HG03378 (cell line): ENCODE measurements around the gene RACGAP1.

Source experiments
- ATAC-seq: cut with Tn5 transposase; IDR thresholded peaks from one replicate; pipeline ENCODE4 v1.9.1; 2021; ENCODE audit warnings: mild to moderate bottlenecking, moderate library complexity; ENCODE audit not compliant: unreplicated experiment

The RACGAP1 gene

DNA sequence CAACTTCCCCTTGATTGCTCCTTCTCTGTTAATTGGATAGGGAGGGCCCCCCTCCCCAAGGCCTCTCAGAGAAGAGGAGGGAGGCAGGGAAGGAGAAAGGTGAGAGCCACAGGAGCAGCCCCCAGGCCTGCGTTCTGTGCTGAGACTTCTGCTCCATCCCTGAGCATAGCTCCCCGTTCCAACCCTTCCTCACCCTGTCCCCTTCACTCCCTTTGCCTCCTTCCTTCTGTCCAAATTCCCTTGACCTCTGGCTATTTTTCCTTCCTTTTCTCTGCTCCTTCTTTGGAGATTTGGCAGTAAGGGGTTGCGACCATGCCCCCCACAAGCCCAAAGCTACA, 31.3 kb upstream of the RACGAP1 start:
- no peak for ATAC-seq

DNA sequence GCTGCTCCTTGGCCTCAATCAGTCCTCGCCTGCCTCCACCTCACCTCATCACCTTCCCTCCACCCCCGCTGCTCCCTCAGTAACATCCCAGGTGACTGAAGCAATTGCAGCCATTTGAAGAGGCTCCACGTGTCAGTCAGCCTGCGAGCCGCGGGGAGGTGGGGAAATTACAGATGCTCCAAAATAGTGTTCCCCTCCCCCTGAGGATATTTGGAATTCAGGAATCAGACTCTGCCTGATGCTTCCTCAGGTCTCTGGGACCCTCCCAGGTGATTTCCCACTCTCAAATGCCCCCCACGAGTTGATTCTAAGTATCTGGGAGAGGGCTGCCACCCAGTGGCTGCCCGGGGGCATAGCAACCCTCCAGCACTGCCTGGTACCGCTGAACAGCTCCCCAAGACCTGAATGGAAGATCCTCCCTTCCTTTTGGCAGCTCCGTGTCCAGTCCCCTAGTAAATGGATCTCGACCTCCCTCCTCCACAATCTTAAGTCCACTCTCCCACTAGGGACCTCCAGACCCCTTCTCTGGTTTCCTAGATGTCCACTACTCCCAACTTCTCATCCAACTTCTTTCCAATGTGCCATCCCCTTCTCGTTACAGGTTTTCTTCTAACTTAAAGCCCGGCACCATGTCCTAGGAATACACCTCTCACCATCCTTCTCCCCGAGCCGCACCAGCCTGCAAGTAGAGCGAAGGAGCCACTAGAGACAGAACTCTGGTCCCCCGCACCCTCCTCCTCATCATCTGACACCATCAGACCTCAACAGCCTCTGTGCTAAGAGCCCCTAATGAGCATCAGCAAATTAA, 30.7 kb upstream of the RACGAP1 start:
- no peak for ATAC-seq

DNA sequence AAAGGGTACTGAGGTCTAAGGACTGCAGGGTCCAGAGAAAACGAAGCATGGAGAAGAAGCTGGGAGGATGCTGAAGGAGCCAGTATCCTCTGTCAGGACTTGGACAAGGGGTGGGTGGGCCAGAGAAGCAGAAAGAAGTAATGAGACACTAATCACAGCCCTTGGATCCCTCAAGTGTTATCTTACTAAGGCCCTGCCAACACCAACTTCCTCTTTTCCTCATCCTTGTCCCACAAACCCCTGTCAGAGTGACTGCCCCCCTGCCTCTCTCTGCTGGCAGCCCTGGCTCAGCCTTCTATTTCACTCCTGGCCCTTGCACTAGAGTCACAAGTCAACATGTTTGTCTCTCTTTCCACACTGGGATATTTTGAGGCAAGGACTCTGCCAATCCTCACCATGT, 28.3 kb upstream of the RACGAP1 start:
- ATAC-seq, result no peak

DNA sequence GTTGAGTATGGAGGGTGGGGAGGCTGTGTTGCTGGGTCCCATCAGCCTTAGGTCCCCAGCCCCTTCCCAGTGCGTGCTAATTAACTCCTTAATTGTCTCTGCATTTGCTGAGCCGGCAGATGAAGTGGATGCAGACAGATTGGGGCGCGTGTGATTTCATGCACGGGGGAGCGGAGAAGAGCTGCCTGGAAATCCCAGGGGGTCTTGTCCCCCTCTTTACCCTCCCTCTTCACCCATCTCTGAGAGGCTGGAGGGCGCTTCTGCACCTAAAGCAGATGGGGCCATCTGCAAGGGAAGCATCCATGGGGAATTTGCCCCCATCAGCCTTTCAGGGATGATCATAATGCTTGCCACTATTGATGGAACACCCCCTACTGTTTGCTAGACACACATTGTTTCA, 27.7 kb upstream of the RACGAP1 start:
- ATAC-seq, result no peak

DNA sequence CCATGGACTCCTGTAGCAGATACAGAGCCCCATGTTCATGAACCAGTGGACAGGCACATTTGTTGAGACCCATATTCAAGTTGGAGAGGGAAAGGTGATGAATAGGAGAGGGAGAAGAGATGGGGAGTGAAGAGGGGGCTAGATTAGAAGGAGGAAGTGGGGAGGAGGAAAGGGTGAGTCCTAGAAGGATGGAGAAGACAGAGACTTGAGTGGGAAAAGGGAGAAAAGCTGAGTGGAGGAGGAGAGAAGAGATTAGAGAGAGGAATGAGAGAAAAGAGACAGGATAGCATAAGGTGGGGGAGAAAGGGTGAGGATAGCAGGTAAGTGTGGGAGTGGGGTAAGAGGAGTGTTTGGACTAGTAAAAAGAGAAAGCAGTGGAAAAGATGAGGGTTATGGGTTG, 27.2 kb upstream of the RACGAP1 start:
- ATAC-seq, result no peak

DNA sequence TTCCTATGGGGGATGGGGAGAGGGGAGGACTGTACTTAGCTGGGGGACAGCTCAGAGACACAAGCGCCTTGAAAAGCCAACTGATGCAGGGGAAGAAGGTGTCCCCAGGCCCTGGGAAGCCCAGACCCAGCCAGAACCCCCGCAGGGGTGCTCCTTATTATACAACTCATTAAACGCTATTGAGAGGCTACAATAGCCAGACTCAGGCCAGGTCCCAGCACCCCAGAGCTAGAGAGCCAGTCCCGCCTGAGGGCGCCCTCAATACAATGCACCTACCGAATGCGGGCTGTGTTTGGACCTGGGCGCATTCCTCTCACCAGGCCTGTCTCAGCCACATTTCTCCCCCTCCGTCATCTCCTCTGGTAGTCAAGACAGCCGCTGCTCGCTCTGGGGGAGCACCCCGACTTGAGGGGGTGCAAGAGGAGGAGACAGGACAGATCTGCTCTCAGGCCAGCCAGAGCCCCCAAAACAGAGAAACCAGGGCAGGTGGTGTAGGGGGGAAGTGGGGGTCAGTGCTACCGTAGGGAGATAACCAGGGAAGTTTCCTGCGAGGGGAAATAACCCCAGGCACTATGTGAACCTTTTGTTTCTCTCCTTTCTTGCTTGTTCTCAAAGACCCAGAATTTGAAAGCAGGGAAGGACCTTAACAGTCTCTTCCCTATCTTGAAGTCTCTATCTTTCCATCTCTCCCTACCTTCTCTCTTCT, 26.0 kb upstream of the RACGAP1 start:
- no peak for ATAC-seq

DNA sequence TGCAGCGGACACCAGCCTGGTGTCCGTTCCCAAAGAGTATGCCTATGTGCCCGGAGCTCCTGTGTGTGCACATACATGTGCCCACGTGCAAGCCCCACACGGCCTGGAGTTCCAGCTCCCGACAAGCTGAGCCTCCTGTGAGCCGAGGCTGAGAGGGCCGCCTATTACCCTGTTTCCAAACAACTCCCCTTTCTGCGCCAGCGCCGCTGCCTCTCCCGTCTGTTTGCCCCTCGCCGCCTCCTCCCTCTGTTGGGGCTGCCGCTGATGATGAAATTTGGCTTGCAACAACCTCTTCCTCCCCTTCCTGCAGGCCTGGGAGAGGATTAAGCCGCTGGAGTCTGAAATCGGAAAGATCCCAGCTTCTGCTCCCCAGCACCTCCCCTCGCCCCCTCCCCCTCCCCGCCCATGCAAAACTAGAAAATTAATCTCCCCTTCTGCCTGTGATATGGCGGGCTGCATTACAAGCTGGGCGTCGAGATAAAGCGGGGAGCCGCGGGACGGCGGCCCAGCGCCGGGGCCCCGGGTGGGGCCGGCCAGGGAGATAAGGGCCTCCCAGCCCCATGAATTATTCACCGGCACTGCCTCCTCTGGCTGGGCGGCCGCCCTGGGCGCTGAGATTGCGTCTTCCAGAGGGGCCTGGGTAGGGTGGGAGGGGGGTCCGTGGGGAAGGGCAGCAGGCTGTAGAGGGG, 25.3 kb upstream of the RACGAP1 start:
- no peak for ATAC-seq

DNA sequence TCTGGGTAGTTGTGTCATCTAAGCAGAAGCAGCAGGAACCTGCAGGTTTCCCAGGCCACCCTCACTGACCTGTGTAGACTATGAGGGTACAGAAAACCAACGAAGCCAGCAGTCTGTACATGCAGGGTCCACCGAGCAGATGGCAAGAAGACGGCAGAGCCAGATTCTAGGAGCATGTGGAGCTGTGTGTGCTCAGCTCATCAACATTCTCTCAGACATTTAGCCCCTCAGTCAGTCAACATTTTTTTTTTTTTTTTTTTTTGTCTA, 24.8 kb upstream of the RACGAP1 start:
- ATAC-seq, result no peak

DNA sequence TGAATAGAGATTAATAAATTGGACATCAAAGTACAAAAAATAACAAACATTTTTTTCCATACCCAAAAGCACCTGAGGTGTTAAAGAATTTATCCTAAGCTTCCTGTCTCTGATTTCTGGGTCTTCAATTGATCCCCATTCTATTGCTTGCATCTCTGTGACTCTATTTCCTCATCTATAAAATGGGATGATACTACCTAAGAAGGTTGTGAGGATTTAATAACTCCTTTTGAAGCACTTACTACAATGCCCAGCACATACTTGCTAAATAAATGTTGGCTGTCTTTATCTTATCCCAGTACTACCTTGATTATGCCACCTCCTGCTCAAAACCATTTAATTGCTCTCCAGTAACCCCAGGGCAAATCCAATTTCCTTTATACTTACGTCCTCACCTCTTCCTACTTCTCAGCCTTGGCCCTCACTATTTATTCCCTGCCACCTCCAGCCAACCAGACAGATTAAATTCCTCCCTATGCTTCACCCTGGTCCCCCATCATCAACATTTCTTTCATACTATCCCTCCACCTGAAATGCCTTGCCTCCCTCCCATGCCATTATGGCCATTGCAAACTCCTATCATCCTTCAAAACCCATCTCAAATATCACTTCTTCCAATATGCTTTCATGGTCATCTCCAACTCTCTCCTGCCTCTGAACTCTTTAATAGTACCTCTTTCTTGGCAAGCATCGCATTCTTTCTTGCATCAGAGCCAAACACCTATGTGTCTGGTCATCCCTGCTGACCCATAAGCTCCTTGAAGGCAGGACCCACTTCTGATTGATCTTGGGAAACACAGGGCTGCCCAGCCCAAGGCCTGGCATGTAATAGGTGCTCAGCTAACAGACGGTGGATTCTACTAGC, 24.2 kb upstream of the RACGAP1 start:
- no peak for ATAC-seq

DNA sequence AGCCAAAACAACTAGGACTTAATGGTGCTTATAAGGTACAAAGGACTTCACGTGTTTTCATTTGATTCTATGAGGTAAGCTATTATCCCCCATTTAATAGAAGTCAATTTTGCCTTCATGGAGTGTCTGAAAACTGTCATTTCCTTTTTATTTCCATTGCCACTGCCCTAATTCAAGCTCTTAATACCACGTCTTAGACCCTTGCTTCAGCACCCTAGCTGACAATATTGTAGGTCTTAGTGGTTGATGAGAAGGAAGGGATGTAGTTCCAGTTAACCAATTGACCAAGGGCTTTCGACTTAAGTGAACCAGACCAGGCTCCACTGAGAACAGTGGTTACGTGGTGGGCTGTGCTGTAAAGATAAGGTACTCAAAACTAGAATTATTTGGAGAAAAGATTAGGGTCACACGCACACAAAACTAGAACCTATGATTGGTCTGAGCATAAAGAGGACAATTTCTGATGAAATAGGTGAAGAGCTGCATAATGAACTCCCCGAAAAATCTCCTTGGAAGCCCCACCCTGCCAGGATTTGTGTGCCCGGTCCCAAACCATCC, 22.5 kb upstream of the RACGAP1 start:
- no peak for ATAC-seq

DNA sequence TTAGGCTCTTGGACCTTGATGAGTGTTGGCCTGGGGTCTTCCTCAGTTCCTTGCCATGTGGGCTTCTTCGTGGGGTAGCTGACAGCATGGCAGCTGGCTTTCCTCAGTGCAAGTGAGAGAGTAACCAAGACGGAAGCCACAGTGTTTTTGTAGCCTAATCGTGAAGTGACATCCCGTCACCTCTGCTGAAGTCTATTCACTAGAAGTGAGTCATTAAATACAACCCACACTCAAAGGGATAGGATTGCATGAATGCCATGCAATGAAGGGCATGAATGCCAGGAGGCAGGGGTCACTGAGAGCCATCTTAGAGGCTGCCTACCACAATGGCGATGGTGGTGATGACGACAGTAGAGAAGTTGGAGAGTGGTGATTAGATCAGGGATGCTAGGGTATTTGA, 18.6 kb upstream of the RACGAP1 start:
- ATAC-seq, result no peak

DNA sequence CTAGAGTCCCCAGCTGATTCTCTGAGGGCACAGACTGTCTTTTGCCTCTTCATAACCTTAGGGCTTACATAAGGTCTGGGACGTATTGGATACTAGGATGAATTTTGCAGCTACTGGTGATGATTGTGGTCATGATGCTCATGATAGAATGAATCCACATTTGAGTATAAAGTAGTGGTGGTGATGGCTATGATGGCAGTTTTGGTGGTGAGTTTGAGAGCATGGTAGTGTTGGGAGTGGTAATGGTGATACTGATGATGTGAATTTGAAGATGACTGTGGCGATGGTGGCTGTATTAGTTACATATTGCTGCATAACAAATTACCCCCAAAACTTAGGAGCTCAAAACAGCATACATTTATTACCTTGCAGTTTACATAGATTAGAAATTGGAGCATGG, 18.0 kb upstream of the RACGAP1 start:
- ATAC-seq, result no peak

DNA sequence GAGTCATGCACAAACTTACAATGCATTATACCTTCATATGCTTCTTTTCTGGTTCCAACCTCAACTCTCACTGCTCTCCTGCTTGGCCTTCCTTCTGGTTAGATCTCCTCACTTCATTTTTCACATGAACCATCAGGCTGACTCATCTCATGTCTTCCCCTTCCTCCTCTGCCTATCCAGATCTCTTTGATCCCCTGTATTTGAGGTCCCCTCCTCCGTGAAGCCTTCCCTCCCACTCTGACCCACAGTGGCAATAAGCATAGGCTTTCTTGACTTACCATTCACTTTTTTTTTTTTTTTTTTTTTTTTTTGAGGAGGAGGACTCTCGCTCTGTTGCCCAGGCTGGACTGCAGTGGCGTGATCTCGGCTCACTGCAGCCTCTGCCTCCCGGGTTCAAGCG, 17.4 kb upstream of the RACGAP1 start:
- no peak for ATAC-seq

DNA sequence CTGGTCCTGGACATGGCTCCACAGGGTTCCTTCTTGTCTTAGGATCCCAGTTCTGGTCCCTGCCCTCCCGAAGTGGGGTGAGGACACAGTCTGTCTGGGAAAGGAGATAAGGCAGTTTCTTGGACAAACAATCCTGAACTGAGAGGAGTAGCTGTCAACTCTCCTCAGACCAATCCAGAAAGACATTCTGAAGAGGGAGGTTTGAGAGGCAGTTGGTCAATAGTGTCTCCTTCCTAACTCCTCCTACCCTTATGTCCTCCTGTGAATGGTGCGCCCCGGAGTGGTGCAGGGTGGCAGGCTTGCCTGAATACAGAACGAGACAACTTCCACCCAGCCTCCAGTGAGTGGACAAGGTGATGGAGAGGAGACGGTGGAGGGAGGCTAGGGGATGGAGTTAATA, 16.7 kb upstream of the RACGAP1 start:
- ATAC-seq, result no peak

DNA sequence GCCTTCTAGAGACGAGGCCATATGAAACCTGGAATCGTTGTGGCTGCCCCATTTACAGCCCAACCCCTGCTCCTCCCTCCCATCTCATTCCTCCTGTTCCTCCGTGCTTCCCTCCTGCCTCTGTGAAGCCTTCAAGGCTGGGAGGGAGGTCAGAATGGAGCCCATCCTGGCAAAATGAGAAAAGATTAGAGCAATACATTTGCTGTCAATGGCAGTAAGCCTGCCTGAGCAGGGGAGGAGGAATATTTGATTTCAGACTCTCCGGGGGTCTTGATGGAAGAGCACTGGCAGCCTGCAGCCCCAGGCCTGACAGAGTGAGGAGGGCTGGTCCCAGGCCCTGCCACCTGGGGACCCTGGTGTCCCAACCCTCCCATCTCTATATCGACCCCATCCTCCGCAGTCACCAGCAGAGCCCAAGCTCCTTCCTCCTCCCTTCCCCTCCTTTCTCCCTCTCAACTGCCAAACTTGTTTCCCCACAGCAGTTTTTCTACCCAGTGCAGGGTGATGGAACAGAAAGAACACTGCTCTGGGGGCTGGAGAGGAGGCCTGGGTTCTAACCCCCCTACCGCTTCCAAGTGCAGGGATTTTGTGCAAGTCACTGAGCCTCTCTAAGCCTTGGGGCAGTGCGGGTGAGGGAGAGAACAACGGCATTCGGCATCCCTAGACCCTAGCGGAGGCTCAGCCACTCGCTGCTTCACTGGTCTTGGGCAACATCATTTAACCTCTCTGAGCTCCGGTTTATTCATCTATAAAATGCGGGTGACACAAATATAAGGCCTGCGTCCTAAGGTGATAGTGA, 16.0 kb upstream of the RACGAP1 start:
- no peak for ATAC-seq

DNA sequence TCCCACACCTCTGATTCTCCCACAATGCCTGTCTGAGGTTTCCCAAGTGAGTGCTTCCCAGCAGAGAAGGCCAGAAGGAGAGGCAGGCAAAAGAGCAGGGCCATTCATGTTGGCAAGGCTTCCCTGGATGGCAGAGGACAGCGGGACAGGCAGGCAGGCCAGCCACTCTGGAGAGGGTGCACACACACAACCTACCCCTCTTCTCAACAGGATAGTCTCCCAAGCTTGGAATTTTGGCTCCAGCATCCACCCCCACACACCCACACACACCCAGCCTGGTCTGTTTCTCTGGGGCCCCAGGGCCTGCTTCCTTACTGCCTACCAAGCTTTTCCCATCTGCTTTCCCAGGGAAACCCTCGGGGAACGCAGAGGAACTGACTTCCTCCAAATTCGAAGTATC, 15.4 kb upstream of the RACGAP1 start:
- ATAC-seq, result no peak

DNA sequence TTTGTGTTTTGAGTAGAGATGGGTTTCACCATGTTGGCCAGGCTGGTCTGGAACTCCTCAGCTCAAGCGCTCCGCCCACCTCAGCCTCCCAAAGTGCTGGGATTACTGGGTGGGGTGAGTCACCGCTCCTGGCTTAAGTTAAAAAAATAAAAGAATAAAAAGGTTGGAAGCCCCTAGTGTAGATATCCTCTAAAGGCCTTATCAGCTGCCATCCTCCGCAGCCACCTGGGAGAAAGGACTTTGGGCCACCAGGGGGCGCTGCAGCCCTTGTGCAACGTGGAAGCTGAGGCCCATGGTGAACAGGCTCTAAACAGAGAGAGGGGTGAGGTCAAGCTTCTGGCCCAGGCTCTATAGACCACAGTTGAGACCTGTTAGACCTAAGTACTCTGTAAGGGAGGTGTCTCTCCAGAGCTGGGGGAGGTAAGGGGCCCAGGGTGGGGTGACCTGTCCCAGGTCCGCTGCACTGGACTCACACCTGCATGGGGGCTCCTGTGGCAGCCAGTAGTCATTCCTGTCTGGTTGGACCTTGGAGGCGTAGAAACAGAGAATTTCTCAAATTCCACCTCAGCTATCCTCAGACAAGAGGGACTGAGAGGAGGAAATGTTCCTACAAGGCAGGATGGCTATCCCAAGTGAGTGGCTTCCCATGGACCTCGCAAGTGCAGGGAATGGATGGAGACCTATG, 14.0 kb upstream of the RACGAP1 start:
- no peak for ATAC-seq

DNA sequence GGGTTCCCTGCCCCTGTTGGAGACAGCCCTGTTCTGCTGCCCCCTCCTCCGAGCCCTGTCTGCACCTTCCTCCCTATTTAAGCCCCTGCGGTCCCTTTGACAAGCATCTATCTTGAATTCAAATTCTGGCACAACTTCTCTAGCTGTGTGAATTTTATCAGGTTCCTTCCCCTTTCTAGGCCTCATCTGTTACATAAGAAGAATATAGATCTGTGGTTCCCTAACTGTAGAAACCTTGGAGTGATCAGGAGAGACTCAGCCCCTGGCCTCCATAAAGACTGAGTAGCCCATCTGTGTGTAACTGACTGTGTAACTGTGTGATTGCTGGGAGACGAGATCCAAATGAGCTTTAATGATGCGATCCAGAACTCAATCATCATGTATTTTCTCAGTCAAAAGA, 13.0 kb upstream of the RACGAP1 start:
- no peak for ATAC-seq

DNA sequence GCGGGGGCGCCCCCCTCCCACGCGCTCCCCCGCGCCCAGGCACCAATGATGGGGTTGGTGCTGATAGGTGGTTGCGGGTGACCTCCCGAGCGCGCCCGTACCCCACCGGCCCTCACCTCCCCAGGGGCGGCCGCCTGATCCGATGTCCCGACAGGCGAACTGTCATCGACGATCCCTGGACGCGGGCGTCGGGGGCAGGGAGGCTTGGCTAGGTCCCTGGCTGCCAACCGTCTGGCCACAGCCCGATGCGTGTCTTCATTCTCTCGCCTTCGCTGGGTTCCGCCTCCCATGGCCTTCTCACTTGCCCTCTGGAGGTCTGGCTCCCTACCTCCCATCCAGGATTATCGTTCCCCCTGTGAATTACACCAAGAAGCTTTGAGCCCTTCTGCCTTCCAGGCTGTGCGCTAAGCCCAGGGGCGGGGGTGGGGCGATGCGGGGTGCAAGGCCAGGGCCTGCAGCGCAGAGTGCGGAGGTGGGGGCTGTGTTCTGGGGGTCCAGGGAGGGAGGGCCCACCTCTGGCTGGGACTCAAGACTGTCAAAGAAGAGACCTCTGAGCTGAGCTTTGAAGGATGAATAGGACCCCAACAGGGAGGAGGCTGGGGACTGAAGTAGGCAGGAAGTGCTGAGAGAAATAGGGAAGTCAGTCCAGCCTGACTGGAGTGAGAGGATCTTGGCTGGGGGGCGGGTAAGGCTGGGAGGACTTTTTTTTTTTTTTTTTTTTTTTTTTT, 7.7 kb upstream of the RACGAP1 start:
- no peak for ATAC-seq
